Endodermal cell (in vitro differentiated cells): ENCODE results near the gene SLC12A8. TPM values are rescaled to one million over a fixed set of nuclear protein-coding genes. Genes with fewer than 3 reads are reported as not detected.

Experiments used
- DNase-seq: peaks from one replicate; pipeline ENCODE4 v3.0.0-alpha.2; 2017
- H3K27ac ChIP-seq: 2 replicates; pipeline ENCODE4 v1.5.1; 2013; ENCODE audit warnings: mild to moderate bottlenecking, low read depth, low read length, moderate library complexity
- H3K27me3 ChIP-seq: 2 replicates; pipeline ENCODE4 v1.6.1; 2013; ENCODE audit warnings: mild to moderate bottlenecking, low read length, moderate library complexity; ENCODE audit not compliant: insufficient read depth, control insufficient read depth, poor library complexity, severe bottlenecking
- H3K36me3 ChIP-seq: 2 replicates; pipeline ENCODE4 v1.7.0; 2013; ENCODE audit warnings: mild to moderate bottlenecking, low read length, moderate library complexity; ENCODE audit not compliant: control insufficient read depth, insufficient read depth
- H3K4me1 ChIP-seq: one replicate; pipeline ENCODE4 v1.7.0; 2013; ENCODE audit warnings: low read length; ENCODE audit not compliant: control insufficient read depth, insufficient read depth
- H3K4me3 ChIP-seq: 2 replicates; pipeline ENCODE4 v1.5.1; 2013; ENCODE audit warnings: mild to moderate bottlenecking, low read length, moderate library complexity
- H3K9ac ChIP-seq: 2 replicates; pipeline ENCODE4 v1.6.1; 2013; ENCODE audit warnings: mild to moderate bottlenecking, low read length, moderate library complexity; ENCODE audit not compliant: poor library complexity, severe bottlenecking; ENCODE audit errors: extremely low read depth
- H3K9me3 ChIP-seq: 2 replicates; pipeline ENCODE4 v1.6.1; 2013; ENCODE audit warnings: mild to moderate bottlenecking, low read length, moderate library complexity; ENCODE audit not compliant: control insufficient read depth
- H3K27ac Mint-ChIP-seq: 2 replicates; pipeline ENCODE4 v1.8.0; 2020; ENCODE audit warnings: mixed read lengths
- H3K27me3 Mint-ChIP-seq: 2 replicates; pipeline ENCODE4 v1.8.0; 2021; ENCODE audit warnings: mild to moderate bottlenecking, mixed read lengths; ENCODE audit not compliant: insufficient read depth
- H3K36me3 Mint-ChIP-seq: 2 replicates; pipeline ENCODE4 v1.8.0; 2020; ENCODE audit warnings: low read depth, mixed read lengths
- H3K4me1 Mint-ChIP-seq: 2 replicates; pipeline ENCODE4 v1.8.0; 2020; ENCODE audit warnings: mixed read lengths
- H3K4me3 Mint-ChIP-seq: 2 replicates; pipeline ENCODE4 v1.8.0; 2020; ENCODE audit warnings: mild to moderate bottlenecking, moderate library complexity, mixed read lengths
- H3K9me3 Mint-ChIP-seq: 2 replicates; pipeline ENCODE4 v1.8.0; 2020; ENCODE audit warnings: mild to moderate bottlenecking, mixed read lengths
- WGBS, 2 experiments: methylation state at CpG; one replicate each; pipeline versions ENCODE4 v1.1.5 to v1.1.7; 2013; ENCODE audit warnings: missing lambda C conversion rate in 2 of 2, mixed read lengths in 1 of 2; ENCODE audit not compliant: insufficient coverage in 1 of 2, insufficient read length in 1 of 2; 5-methylcytosine and 5-hydroxymethylcytosine counted together
- total RNA-seq, 2 donors: library from RNA; stranded (reverse); fragmentation: NEBNext Ultra II Directional in 1 of 2; extraction: Animal tissue kit (Norgen Biotek cat#: 25700) in 1 of 2; gene quantifications; 2 replicates in 1 of 2; 3 replicates in 1 of 2; pipeline ENCODE4 v1.2.1, GENCODE V29; 2021
- TF ChIP-seq, protein P1 (sequence below): fragments of 200-600 bp; sonication (generic); conservative IDR thresholded peaks from 2 replicates; pipeline ENCODE4 v1.5.0; 2021; ENCODE audit warnings: antibody characterized with exemption, mild to moderate bottlenecking

SLC12A8 gene
- total RNA-seq, 2 donors from 2014 or later = 17.3 to 18.6 TPM

DNA sequence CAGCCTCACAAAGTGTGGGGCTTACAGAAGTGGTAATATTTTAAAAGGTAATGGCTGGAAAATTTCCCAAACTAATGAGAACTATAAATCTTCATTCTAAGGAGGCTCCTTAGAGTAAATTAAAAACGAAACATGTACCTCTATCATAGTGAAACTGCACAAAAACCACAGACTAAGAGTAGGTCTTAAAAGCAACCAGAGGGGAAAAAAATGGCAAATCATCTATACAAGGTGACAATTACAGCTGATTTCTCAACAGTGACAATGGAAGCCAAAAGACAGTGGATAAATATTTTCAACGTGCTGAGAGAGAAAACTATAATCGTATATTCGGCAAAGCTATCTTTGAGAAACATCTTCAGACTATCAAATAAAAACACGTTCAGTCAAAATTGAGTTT, 177.3 kb downstream of the SLC12A8 start:
- H3K9me3 ChIP-seq = peaks cover 25% of the 10 kb centered on the region
- TF ChIP-seq, protein P1, sequence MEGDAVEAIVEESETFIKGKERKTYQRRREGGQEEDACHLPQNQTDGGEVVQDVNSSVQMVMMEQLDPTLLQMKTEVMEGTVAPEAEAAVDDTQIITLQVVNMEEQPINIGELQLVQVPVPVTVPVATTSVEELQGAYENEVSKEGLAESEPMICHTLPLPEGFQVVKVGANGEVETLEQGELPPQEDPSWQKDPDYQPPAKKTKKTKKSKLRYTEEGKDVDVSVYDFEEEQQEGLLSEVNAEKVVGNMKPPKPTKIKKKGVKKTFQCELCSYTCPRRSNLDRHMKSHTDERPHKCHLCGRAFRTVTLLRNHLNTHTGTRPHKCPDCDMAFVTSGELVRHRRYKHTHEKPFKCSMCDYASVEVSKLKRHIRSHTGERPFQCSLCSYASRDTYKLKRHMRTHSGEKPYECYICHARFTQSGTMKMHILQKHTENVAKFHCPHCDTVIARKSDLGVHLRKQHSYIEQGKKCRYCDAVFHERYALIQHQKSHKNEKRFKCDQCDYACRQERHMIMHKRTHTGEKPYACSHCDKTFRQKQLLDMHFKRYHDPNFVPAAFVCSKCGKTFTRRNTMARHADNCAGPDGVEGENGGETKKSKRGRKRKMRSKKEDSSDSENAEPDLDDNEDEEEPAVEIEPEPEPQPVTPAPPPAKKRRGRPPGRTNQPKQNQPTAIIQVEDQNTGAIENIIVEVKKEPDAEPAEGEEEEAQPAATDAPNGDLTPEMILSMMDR = no peak
- peaks cover 13% of the 10 kb centered on the region for H3K36me3 ChIP-seq
- no peak overlapping the region for H3K27ac ChIP-seq
- no peak overlapping the region for H3K4me3 ChIP-seq
- no peak overlapping the region for H3K4me3 Mint-ChIP-seq
- no peak overlapping the region for H3K27ac Mint-ChIP-seq
- no peak overlapping the region for H3K9ac ChIP-seq
- WGBS, 2 experiments = 98 to 99% methylated on average over 4 to 5 of the region's 5 CpGs
- H3K9me3 Mint-ChIP-seq = peaks cover 12% of the 10 kb centered on the region
- H3K27me3 ChIP-seq = no peaks in the 10 kb centered on the region
- peaks cover 15% of the 10 kb centered on the region for H3K36me3 Mint-ChIP-seq
- peaks cover 24% of the 10 kb centered on the region for H3K4me1 ChIP-seq
- DNase-seq = no peak
- H3K4me1 Mint-ChIP-seq = peaks cover 39% of the 10 kb centered on the region
- no peaks in the 10 kb centered on the region for H3K27me3 Mint-ChIP-seq

DNA sequence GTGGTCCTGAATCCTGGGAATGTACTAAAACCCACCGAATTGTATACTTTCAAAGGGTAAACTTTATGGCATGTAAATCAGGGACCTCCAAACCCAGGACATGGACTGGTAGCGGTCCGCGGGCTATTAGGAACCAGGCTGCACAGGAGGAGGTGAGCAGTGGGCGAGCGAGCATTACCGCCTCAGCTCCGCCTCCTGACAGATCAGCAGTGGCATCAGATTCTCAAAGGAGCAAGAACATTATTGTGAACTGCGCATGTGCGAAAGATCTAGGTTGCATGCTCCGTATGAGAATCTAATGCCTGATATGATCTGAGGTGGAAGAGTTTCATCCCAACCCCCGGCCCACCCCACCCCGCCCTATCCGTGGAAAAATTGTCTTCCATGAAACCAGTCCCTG, 178.9 kb downstream of the SLC12A8 start:
- Histone ChIP-seq H3K9ac (no peak overlapping the region), H3K36me3 (peaks cover 26% of the 10 kb centered on the region), H3K4me3 (no peak overlapping the region), H3K9me3 (peaks cover 25% of the 10 kb centered on the region), H3K27me3 (no peaks in the 10 kb centered on the region), H3K4me1 (peaks cover 11% of the 10 kb centered on the region), H3K27ac (no peak overlapping the region)
- 92 to 94% methylated on average over 12 to 14 of the region's 14 CpGs for WGBS, 2 experiments
- peaks cover 23% of the 10 kb centered on the region for H3K4me1 Mint-ChIP-seq
- no peaks in the 10 kb centered on the region for H3K27me3 Mint-ChIP-seq
- H3K27ac Mint-ChIP-seq = no peak overlapping the region
- H3K9me3 Mint-ChIP-seq = peaks cover 12% of the 10 kb centered on the region
- H3K4me3 Mint-ChIP-seq = no peak overlapping the region
- H3K36me3 Mint-ChIP-seq = peaks cover 22% of the 10 kb centered on the region
- DNase-seq = no peak
- TF ChIP-seq, protein P1 = no peak

DNA sequence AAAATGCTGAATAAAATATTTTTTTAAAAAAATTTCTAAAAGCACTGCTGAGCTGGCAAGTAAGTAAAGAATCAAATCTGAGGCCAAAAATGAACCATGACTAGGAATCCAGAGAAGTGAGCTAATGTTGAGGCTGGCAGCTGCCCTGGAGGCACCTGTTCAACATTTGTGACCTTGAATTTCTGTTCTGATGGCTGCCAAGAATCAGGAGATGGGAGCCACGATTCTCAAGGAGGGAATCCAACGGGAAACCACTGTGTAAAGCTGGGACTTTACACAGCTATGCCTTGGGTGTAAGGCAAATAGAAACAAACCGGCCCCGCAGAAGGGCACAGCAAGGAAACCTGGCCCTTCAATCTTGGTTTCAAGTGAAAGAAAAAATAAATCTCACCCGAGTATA, 179.4 kb downstream of the SLC12A8 start:
- H3K9me3 Mint-ChIP-seq = peaks cover 12% of the 10 kb centered on the region

More for the DNA sequence above, 179.4 kb downstream of the SLC12A8 start:
- Histone ChIP-seq H3K4me3 (no peak overlapping the region), H3K27ac (peak overlapping the region; percentile 21), H3K4me1 (peaks cover 7% of the 10 kb centered on the region), H3K36me3 (peaks cover 30% of the 10 kb centered on the region), H3K9ac (no peak overlapping the region), H3K27me3 (no peaks in the 10 kb centered on the region), H3K9me3 (peaks cover 25% of the 10 kb centered on the region)
- Mint-ChIP-seq H3K4me1 (peaks cover 18% of the 10 kb centered on the region), H3K27me3 (no peaks in the 10 kb centered on the region), H3K27ac (peak overlapping the region; percentile 42), H3K36me3 (peaks cover 27% of the 10 kb centered on the region), H3K4me3 (no peak overlapping the region)
- TF ChIP-seq, protein P1 = no peak
- WGBS, 2 experiments = 94 to 97% methylated on average over 5 of the region's 5 CpGs
- no peak for DNase-seq
